GM12801 (cell line): Measurements from ENCODE around the gene RELA.

Experiments
- TF ChIP-seq, protein P1 (sequence below): IDR thresholded peaks from one replicate; pipeline ENCODE4 v1.5.1; 2011; ENCODE audit warnings: control low read depth; ENCODE audit not compliant: insufficient read length; ENCODE audit errors: extremely low read depth

The RELA gene

DNA sequence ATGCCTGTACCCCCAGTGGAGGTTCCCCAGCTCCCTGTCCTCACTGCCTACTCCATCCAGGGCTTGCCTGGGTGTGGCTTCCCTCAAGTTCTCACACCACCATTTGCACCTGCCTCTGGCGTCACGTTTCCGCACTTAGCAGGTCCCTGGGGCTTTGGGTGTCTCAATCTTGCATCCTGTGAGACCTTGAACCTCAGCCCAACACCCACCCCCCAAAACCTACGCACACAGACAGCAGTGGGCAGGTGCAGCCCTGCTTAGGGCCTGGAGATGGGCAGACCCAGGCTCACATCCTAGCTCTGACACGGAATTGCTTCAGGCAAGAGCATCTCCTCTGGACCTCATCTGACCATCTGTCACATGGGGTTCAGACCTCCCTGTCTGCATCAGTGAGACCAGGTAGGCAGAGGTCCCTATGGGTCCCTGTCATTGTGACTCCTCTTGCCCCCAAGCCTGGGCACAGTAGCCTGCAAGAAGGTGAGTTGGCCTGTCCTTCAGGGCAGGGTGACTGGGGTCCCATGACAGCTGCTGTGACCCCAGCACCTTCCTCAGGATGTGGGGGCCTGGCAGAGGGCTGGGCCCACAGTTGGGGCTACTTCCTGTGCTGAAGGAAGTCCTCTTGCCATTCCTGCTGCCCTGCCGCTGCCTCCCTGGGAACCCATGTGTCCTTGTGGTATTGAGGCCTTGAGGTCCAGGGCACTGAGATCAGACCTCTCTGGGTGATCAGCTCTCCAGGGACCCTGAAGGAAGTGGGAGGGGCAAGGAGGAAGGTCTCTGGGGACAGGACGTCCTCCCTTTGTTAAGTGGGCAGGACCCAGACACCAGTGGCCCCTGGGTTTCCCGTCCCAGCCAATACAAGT is 22.9 kb downstream of the RELA start:
- TF ChIP-seq, protein P1, sequence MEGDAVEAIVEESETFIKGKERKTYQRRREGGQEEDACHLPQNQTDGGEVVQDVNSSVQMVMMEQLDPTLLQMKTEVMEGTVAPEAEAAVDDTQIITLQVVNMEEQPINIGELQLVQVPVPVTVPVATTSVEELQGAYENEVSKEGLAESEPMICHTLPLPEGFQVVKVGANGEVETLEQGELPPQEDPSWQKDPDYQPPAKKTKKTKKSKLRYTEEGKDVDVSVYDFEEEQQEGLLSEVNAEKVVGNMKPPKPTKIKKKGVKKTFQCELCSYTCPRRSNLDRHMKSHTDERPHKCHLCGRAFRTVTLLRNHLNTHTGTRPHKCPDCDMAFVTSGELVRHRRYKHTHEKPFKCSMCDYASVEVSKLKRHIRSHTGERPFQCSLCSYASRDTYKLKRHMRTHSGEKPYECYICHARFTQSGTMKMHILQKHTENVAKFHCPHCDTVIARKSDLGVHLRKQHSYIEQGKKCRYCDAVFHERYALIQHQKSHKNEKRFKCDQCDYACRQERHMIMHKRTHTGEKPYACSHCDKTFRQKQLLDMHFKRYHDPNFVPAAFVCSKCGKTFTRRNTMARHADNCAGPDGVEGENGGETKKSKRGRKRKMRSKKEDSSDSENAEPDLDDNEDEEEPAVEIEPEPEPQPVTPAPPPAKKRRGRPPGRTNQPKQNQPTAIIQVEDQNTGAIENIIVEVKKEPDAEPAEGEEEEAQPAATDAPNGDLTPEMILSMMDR = no peak

DNA sequence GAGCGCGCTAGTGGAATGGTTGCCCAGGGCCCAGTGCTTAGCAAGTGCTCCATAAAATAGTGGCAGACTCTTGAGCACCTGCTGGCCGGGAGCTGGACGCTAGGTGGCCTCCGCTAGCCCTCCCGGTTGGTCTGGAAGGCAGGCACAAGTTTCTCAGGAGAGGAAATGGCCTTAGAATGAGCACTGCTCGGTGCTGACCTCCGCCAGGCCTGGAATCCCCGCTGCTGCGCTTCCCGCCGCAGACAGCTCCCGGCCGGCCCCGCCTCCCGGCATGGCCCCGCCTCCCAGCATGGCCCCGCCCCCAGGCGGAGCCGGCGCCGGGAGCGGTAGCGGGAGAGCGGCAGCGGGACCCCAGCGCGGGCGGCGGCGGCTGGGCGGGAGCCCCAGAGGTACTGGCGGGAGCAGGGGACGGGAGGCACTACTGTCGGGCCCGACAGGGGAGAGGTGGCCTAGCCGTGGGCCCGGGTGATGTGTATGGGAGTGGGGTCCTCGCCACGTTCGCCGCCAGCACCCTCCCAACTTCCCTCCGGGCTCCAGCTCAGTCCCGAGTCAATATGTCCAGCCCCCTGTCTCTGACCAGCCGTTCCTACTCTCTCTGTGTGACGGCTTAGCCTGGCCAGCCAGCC is 24.8 kb downstream of the RELA start, which contains the start of gene SIPA1:
TSS of gene SIPA1 (plus strand) at position 308 of the 626 bp plus-strand sequence. CDS start 2,821 bp downstream, outside the sequence.
- TF ChIP-seq, protein P1 = no peak

DNA sequence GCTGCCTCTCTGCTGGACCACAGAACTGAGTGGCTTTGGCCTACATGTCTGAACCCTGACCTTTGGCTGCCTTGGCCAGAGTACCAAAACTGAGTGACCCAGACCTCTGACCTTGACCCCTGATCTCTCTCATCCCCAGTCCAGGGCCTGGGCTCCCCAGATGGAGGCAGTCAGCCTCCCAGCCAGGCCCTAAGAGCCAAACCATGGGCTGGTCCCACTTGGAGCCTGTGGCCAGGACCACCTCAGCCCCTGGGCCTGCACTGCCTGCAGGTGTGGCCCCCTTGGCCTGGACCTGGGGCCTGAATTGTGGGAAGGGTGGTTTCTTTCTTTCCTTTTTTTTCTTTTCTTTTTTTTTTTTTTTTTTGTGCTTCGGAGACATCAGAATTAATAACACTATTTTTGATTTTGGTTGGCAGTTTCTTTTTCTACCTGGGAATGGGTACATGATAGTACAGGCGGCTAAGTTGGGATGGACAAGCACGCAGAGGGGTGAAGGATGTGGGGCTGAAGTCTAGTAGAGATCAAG is 25.6 kb downstream of the RELA start:
- TF ChIP-seq, protein P1 = no peak

DNA sequence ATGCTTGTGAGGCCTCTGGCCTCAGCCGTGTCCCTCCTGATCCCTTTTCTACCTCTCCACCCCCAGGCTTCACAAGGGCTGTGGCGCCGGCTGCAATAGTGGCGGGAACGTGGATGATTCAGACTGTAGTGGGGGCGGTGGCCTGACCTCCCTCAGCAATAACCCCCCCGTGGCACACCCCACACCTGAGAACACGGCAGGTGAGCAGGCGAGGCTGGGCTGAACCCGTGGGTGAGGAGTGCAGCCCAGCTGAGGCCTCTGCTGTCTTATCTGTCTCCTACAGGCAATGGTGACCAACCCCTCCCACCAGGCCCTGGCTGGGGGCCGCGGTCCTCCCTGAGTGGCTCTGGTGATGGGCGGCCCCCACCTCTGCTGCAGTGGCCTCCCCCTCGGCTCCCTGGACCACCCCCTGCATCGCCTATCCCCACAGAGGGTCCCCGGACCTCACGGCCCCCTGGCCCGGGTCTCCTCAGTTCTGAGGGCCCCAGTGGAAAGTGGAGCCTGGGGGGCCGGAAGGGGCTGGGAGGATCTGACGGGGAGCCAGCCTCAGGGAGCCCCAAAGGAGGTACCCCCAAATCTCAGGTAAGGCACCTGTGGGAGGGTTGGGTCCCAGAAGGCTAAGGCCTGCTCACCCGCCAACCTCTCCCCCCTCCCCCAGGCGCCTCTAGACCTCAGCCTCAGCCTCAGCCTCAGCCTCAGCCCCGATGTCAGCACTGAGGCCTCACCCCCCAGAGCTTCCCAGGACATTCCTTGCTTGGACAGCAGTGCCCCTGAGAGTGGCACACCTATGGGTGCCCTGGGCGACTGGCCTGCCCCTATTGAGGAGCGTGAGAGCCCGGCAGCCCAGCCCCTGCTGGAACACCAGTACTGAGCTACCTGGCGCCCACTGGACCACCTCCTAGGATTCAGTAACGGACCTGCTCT is 26.3 kb downstream of the RELA start:
- TF ChIP-seq, protein P1 = no peak

DNA sequence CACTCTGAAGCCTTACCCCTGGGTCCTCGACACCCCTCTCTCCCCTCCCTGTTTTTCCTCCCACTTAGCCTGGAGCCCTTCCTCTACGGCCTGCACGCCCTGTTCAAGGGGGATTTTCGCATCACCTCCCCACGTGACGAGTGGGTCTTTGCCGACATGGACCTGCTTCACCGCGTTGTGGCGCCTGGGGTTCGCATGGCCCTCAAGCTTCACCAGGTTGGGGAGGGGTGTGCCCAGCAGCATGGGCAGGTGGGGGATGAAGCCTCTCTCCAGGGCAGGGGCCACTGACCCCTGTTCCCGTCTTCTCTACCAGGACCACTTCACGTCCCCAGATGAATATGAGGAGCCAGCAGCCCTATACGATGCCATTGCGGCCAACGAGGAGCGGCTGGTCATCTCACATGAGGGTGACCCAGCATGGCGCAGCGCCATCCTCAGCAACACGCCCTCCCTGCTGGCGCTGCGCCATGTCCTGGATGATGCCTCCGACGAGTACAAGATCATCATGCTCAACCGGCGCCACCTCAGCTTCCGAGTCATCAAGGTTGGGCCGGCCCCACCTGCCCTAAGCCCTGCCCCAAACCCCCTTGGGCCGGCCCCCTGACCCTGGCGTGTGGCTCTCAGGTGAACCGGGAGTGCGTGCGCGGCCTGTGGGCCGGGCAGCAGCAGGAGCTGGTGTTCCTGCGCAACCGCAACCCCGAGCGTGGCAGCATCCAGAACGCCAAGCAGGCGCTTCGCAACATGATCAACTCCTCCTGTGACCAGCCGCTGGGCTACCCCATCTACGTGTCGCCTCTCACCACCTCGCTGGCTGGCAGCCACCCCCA is 27.6 kb downstream of the RELA start:
- TF ChIP-seq, protein P1 = no peak

DNA sequence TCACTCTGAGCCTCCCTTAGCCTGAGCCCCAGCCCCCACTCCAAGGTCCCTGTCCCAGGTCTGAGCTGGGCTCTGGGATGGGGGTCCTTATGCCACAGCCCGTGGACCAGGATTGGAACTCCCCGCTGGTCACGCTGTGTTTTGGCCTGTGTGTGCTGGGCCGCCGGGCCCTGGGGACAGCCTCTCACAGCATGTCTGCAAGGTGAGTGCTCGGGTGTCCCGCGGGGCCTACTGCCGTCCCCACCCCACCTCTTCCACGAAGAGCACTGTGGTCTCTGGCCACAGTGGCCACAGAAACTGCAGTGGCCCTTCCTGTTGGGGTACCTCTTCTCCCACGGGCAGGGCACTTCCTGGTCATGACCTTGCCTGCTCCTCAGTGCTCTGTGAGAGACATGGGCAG is 28.3 kb downstream of the RELA start:
- TF ChIP-seq, protein P1 = no peak
